ENCODE measurements around the gene RAB28. TPM values are rescaled to one million over a fixed set of nuclear protein-coding genes. Genes with fewer than 3 reads are reported as not detected.

RAB28 gene
- total and polyA plus RNA-seq, 9 of the 15 experiments (the other 6 are each of a cell fraction or from before 2014, with no cell fraction given), result 6.7 to 40.4 (median 23.0) TPM

DNA sequence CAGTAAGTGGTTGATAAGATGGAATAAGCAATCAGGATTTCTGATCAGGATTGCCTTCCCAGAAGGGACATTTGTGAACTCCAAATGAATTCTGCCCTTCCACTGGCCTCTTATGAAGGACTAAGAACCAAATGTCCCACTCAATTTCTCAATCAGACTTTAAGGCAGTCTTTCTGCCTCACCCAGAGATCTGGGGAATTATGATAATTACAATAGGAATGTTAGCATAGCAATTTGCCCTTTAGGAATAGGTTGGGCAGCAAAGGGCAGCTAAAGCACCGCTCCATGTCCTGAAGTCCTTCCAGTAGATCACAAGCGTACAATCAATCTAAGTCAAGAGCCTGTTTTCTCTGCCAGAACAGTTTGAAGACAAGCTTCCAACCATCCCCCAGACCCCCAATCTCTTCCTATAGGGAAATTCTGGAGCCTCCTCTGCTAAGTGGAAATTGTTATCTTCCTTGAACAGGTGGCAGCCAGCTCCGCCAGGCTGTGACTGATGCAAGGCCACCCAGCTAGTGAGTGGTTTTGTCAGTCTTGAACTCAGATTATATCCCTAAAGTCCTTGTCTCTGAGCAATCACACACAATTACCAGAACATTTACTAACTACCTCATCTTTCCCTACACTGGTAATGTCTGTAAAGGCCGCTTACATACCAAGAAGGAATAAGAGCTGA is 41.6 kb upstream of the RAB28 start (continued):
- TF ChIP-seq, protein P1, sequence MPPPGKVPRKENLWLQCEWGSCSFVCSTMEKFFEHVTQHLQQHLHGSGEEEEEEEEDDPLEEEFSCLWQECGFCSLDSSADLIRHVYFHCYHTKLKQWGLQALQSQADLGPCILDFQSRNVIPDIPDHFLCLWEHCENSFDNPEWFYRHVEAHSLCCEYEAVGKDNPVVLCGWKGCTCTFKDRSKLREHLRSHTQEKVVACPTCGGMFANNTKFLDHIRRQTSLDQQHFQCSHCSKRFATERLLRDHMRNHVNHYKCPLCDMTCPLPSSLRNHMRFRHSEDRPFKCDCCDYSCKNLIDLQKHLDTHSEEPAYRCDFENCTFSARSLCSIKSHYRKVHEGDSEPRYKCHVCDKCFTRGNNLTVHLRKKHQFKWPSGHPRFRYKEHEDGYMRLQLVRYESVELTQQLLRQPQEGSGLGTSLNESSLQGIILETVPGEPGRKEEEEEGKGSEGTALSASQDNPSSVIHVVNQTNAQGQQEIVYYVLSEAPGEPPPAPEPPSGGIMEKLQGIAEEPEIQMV (tag; conservative IDR thresholded peaks at IDR 0.05; ENCODE audit: low read depth), result no peak
- no peak for TF ChIP-seq TRIM28 (IDR thresholded peaks at IDR 0.05)
- no peak for TF ChIP-seq NCOA6 (IDR thresholded peaks at IDR 0.05)
- TF ChIP-seq, protein P2, sequence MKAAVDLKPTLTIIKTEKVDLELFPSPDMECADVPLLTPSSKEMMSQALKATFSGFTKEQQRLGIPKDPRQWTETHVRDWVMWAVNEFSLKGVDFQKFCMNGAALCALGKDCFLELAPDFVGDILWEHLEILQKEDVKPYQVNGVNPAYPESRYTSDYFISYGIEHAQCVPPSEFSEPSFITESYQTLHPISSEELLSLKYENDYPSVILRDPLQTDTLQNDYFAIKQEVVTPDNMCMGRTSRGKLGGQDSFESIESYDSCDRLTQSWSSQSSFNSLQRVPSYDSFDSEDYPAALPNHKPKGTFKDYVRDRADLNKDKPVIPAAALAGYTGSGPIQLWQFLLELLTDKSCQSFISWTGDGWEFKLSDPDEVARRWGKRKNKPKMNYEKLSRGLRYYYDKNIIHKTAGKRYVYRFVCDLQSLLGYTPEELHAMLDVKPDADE (conservative IDR thresholded peaks at IDR 0.05; ENCODE audit: control insufficient read depth, low read depth, low read length), result no peak
- no peak for TF ChIP-seq YY1 (IDR thresholded peaks at IDR 0.05; ENCODE audit: borderline replicate concordance in 1 of 3, control insufficient read depth in 1 of 3, extremely low read depth in 1 of 3, insufficient read depth in 3 of 3, insufficient read length in 1 of 3, insufficient replicate concordance in 2 of 3, low read depth in 1 of 3, low read length in 2 of 3)
- TF ChIP-seq ILK (tag; IDR thresholded peaks at IDR 0.05; ENCODE audit: borderline replicate concordance, low read depth), result no peak
- TF ChIP-seq RBM15 (IDR thresholded peaks at IDR 0.05; ENCODE audit: insufficient read depth, low read length), result no peak
- TF ChIP-seq ATF7 (IDR thresholded peaks at IDR 0.05), result 0 out of 2 replicates have a peak, but pooled peaks have one; percentile 13
- TF ChIP-seq ARNT (IDR thresholded peaks at IDR 0.05), result no peak
- TF ChIP-seq FOSL1 (tag; conservative IDR thresholded peaks at IDR 0.05), result no peak
- no peak for TF ChIP-seq HIVEP1 (CRISPR knock-in tag; IDR thresholded peaks at IDR 0.05)
- no peak for TF ChIP-seq SUPT5H (IDR thresholded peaks at IDR 0.05)
- TF ChIP-seq ZNF778 (CRISPR knock-in tag; IDR thresholded peaks at IDR 0.05), result no peak
- no peak for TF ChIP-seq FIP1L1 (IDR thresholded peaks at IDR 0.05; ENCODE audit: low read depth, low read length, poor library complexity, severe bottlenecking)
- TF ChIP-seq KHSRP (IDR thresholded peaks at IDR 0.05), result no peak
- TF ChIP-seq TRIM24 (IDR thresholded peaks at IDR 0.05), result 0 out of 4 replicates have a peak, but pooled peaks have one; percentile 20 to 24
- TF ChIP-seq FOXP1 (CRISPR knock-in tag; IDR thresholded peaks at IDR 0.05), result no peak
- no peak for TF ChIP-seq ZNF133 (CRISPR knock-in tag; IDR thresholded peaks at IDR 0.05)
- no peak for TF ChIP-seq ZNF707 (CRISPR knock-in tag; conservative IDR thresholded peaks at IDR 0.05)
- TF ChIP-seq TAF1 (IDR thresholded peaks at IDR 0.05; ENCODE audit: control insufficient read depth, extremely low read depth, insufficient read depth, low read length, severe bottlenecking), result no peak
- TF ChIP-seq IRF2 (CRISPR knock-in tag; IDR thresholded peaks at IDR 0.05), result no peak
- TF ChIP-seq STAT5A (IDR thresholded peaks at IDR 0.05; ENCODE audit: borderline replicate concordance, low read length), result no peak
- TF ChIP-seq SREBF2 (CRISPR knock-in tag; IDR thresholded peaks at IDR 0.05), result no peak
- peak; percentile 79 for TF ChIP-seq TCF3 (CRISPR knock-in tag; IDR thresholded peaks at IDR 0.05)
- TF ChIP-seq CHD4 (IDR thresholded peaks at IDR 0.05; ENCODE audit: insufficient read depth, insufficient replicate concordance, low read depth, low read length, poor library complexity, severe bottlenecking), result no peak
- no peak for TF ChIP-seq ZNF324 (CRISPR knock-in tag; IDR thresholded peaks at IDR 0.05)
- no peak for TF ChIP-seq NONO (IDR thresholded peaks at IDR 0.05; ENCODE audit: low read depth in 2 of 2, low read length in 1 of 2)
- TF ChIP-seq ZNF589 (CRISPR knock-in tag; IDR thresholded peaks at IDR 0.05; ENCODE audit: low read depth), result no peak
- peak; percentile 56 for TF ChIP-seq EP300 (IDR thresholded peaks at IDR 0.05; ENCODE audit: low read length)
